ENCODE results near the gene VEPH1.

VEPH1 gene

GRCh38 chr3:157429708-157430107 lies 73.5 kb downstream of the VEPH1 start:
- DNase-seq (ENCODE audit: low read depth, low spot score) = no peak

GRCh38 chr3:157428853-157429252 lies 74.4 kb downstream of the VEPH1 start:
- DNase-seq (ENCODE audit: low read depth, low spot score) = no peak

DNA sequence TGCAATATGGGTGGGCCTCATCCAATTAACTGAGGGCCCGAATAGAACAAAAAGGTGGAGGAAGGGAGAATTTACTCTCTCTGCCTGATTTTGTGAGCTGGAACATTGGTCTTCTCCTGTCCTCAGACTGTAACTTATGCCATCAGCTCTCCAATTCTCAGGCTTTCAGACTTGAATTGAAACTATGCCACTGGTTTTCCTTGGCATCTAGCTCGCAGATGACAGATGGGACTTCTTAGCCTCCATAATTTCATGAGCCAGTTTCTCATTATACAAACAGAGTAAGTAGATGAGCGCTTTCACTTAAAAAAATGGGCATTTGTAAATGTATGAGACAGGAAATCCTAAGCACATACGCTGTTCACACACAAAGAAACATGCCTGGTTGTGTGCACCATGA lies 75.3 kb downstream of the VEPH1 start:
- DNase-seq (ENCODE audit: low read depth, low spot score) = no peak

DNA sequence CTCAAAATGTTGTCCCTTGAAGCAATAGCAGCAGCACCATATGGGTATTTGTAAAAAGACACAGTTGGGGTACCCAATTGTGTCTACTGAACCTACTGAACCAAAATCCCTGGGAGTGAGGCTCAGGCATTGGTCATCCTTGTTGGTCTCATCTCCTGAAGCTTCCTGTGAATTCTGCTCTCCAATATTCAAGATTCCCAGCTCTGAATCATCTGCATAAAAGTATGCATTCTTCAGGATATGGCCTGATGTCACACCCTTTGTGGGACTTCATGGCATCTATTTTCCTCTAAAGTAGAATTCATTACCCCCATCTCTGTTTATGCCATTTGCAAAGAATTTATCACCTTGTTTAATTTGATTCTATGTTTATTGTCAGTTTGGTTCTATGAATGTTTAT lies 79.9 kb downstream of the VEPH1 start:
- DNase-seq (ENCODE audit: low read depth, low spot score) = no peak

GRCh38 chr3:157420606-157421130 lies 82.5 kb downstream of the VEPH1 start:
- DNase-seq (ENCODE audit: low read depth, low spot score) = no peak

- DNase-seq (ENCODE audit: low read depth, low spot score) = no peak
Observed at GRCh38 chr3:157418104-157418503, 85.1 kb downstream of the VEPH1 start.

- DNase-seq (ENCODE audit: low read depth, low spot score) = no peak
Observed at GRCh38 chr3:157417247-157417646, 86.0 kb downstream of the VEPH1 start.

DNA sequence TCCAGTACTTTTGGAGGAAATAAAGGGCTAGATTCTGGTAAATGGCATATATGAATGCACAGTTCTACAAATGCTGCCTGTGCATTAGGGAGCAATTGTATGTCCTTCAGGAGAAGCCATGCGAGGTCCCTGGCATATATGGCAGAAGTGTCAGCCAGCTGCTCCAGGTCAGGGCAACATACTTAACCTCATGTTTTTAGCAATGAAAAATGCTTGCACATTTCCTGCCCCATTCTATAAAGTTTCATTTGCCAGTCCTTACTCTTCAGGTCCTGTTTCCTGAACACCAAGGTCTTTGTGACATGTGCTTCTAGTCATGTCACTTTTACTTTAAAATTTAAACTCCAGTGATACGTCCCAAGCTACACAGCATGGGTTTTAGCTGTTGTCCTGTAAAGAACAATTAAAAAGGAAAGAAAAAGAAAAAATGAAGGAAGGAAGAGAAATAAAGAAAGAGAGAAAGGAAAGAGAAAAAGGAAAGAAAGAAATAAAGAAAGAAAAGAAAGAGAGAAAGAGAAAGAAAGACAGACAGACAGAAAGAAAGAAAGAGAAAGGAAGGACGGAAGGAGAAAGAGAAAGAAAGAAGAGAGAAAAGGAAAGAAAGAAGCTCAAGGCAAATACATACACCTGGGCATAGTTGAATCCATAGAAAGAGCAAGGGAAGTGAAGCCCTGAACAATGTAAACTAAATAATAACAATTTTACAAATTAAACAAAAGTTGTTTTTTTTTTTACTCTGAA lies 86.7 kb downstream of the VEPH1 start:
- DNase-seq (ENCODE audit: low read depth, low spot score) = no peak

DNA sequence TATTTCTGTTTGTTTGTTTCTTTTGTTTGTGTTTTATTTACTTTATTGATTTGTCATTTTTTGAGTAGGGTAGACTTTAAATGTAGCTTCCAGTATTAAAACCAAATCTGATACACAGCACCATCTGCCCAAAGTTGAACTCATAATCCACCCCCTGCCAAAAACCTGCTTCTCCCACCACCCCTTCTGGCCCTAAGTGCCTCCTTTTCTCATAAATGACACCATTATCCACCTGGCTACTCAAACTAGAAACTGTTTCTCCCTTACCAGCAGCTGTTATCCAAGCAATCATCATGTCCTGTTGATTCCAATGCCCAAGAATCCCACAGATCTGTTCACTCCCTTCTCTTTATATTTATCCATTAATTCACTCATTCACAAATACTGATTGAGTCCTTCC lies 88.4 kb downstream of the VEPH1 start:
- DNase-seq (ENCODE audit: low read depth, low spot score) = no peak

GRCh38 chr3:157412323-157412855 lies 90.8 kb downstream of the VEPH1 start:
- DNase-seq (ENCODE audit: low read depth, low spot score) = no peak

- DNase-seq (ENCODE audit: low read depth, low spot score) = no peak
Observed at GRCh38 chr3:157410945-157411344, 92.3 kb downstream of the VEPH1 start.

DNA sequence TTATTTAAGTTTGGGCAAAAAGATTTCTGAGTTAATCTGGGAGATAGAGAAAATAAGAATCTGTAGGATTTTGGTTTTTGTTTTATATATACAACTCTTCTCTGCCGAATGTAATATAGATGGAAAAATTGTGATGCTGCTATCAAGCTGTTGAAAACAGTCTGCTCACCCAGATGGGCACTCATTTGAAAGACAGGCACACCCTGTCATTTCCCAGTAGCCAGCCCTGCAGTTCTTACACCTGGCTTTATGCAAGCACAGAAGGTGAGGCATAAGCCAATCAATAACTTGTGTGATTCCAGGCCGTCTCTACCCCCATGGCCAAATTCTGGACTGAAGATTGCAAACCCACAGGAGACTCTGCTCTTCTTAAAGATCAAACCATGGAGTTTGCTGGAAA lies 93.7 kb downstream of the VEPH1 start:
- DNase-seq (ENCODE audit: low read depth, low spot score) = no peak

DNA sequence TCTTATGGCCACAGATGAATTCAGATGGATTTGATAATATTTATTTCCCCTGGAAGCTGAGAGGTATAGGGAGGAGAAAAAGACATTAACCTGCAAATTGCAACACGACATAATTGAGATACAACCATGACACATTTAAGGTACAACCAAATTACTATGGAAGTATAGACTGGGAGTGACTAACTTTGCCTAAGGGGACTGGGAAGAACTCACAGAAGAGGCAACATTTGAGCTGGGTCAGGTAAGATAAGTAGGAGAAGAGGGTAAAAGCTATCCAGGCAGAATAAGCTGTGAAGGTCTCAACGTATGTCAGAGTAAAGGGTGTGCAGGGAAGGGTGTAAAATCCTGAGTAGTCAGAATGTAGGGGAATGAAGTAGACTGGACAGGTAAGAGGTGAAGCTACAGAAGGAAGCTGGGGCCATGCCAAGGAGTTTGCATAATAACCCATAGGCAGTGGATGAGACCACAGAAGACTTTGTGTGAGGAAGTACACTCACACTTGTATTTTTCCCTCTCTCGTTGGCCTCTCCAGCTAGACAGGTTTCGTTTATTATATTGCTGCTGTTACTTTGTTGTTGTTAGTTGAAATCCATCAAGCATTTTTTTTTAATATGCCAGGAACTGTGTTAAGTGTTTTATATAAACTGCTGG lies 94.6 kb downstream of the VEPH1 start:
- DNase-seq (ENCODE audit: low read depth, low spot score) = no peak

DNA sequence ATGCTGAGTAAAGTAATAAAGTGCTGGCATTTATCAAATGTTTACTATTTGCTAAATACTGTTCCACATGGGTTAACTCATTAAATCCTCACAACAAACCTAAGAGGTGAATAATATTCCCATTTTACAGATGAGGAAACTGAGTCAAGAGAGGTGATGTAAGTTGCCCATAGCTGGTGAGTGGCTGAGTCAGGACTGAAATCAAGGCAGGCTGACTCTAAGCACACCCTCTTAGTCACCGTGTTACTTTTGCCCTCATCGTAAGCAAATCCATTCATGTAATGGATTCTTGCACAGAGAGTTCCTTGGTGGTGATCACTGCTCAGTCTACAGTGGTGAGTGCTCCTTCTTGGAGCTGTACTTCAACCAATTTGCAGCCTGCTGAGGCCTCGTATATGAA lies 95.4 kb downstream of the VEPH1 start:
- no peak for DNase-seq (ENCODE audit: low read depth, low spot score)

- DNase-seq (ENCODE audit: low read depth, low spot score) = no peak
Observed at GRCh38 chr3:157406394-157406793, 96.8 kb downstream of the VEPH1 start.

GRCh38 chr3:157405457-157405856 lies 97.8 kb downstream of the VEPH1 start:
- no peak for DNase-seq (ENCODE audit: low read depth, low spot score)

GRCh38 chr3:157404381-157404780 lies 98.8 kb downstream of the VEPH1 start:
- DNase-seq (ENCODE audit: low read depth, low spot score) = no peak

- DNase-seq (ENCODE audit: low read depth, low spot score) = no peak
Observed at GRCh38 chr3:157398598-157398997, 104.6 kb downstream of the VEPH1 start.

DNA sequence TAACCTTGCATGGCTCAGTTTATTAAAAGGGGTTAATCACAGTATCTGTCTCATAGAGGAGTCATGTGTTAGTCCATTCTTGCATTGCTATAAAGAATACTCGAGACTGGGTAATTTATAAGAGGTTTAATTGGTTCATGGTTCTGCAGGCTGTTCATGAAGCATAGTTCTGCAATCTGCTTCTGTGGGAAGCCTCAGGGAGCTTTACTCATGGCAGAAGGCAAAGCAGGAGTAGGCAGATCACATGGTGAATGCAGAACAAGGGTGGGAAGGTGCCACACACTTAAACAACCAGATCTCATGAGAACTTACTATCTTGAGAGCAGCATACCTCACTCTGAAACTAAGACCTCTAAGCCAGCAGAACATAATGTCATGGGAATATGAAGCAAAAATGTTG lies 108.8 kb downstream of the VEPH1 start:
- DNase-seq (ENCODE audit: low read depth, low spot score) = no peak

- DNase-seq (ENCODE audit: low read depth, low spot score) = no peak
Observed at GRCh38 chr3:157393113-157393512, 110.1 kb downstream of the VEPH1 start.

GRCh38 chr3:157392104-157392503 lies 111.1 kb downstream of the VEPH1 start:
- DNase-seq (ENCODE audit: low read depth, low spot score) = no peak

GRCh38 chr3:157390713-157391515 lies 112.3 kb downstream of the VEPH1 start:
- no peak for DNase-seq (ENCODE audit: low read depth, low spot score)

Data from iPS DF 19.7 (cell line).